Pancreas (tissue), 10 donors: Measurements from ENCODE around the gene NECTIN1. TPM values are rescaled to one million over a fixed set of nuclear protein-coding genes. Genes with fewer than 3 reads are reported as not detected.
"Not testable (repeated sequence)": the region's sequence is repeated elsewhere in the genome, so short reads cannot be mapped to it uniquely, and the experiment has no call there.

Experiments used
- ATAC-seq, 4 donors: fragments of 200-7000 bp; cut with Tn5 transposase; one replicate each; pipeline versions ENCODE4 v1.8.0 to v1.9.1; 2020; ENCODE audit warnings: mild to moderate bottlenecking in 4 of 4, moderate library complexity in 4 of 4
- DNase-seq, 6 donors: peaks; one replicate each; pipeline ENCODE4 v3.0.0-alpha.2; 2020
- FAIRE-seq: peaks from 2 replicates; lab custom pipeline; 2012; peaks lifted over from hg19 to GRCh38; lab: Jason Lieb, UNC
- H3K27ac ChIP-seq, 4 donors: fragments of 200-600 bp; sonication (generic); 1 replicate in 3 of 4; 2 replicates in 1 of 4; pipeline versions ENCODE4 v1.5.0 to v1.8.0; 2020
- H3K27me3 ChIP-seq, 4 donors: fragments of 200-600 bp; one replicate each; pipeline ENCODE4 v1.8.0; 2021
- H3K36me3 ChIP-seq, 3 donors: fragments of 200-600 bp; sonication (generic) in 1 of 3; one replicate each; pipeline versions ENCODE4 v1.5.0 to v1.8.0; 2020 to 2021
- H3K4me1 ChIP-seq, 3 donors: fragments of 200-600 bp; one replicate each; pipeline ENCODE4 v1.8.0; 2021
- H3K4me3 ChIP-seq, 4 donors: fragments of 200-600 bp; sonication (generic) in 2 of 4; one replicate each; pipeline versions ENCODE4 v1.5.0 to v1.8.0; 2020 to 2021
- H3K9me3 ChIP-seq, 4 donors: fragments of 200-600 bp; one replicate each; pipeline ENCODE4 v1.8.0; 2021
- WGBS, 2 donors: extraction: QIAGEN DNeasy Blood & Tissue Kit; methylation state at CpG; one replicate each; pipeline ENCODE4 v1.1.7; 2013; 5-methylcytosine and 5-hydroxymethylcytosine counted together
- intact Hi-C, 3 donors: fragments of 100-400 bp; cut with DNase I; formaldehyde crosslinking; loops; one replicate each; pipeline versions ENCODE4 v1.11.1 to v1.14.2; 2022
- polyA plus RNA-seq, 2 donors: library from polyadenylated mRNA; stranded (reverse); fragments of 200-250 nt; gene quantifications; one replicate each; pipeline ENCODE4 v1.2.3, GENCODE V29; 2013
- total RNA-seq, 6 donors: library from RNA; stranded (reverse); fragmentation: NEBNext Ultra II Directional in 4 of 6; extraction: Animal tissue kit (Norgen Biotek cat#: 25700) in 4 of 6; gene quantifications; one replicate each; pipeline versions ENCODE4 v1.2.1 to v1.2.4, GENCODE V29; 2021 to 2023
- TF ChIP-seq, protein P1 (sequence below), 4 donors: fragments of 200-600 bp; sonication (generic) in 3 of 4; IDR thresholded peaks; one replicate each; pipeline versions ENCODE4 v1.5.0 to v1.8.0; 2021; ENCODE audit warnings: antibody characterized with exemption in 4 of 4
- donor health status: healthy with polysubstance abuse.
- donor health status: DM: no; HTN: no; CAD: no; lungs with moderate emphysema.
- donor health status: DM: no; HTN: no; CAD: no.
- donor health status: control.
- donor health status: control.
- donor health status: Bipolar disorder and iron deficiency.
- donor health status: DM: yes; HTN: yes; CAD: no.
- donor health status: DM: no; HTN: no; CAD: no.
- donor health status: DM: no; HTN: no; CAD: no.
- donor health status: DM: yes; HTN: yes; CAD: no.

Gene NECTIN1
- total and polyA plus RNA-seq, 8 donors: 7.9 to 24.7 (median 19.0) TPM

DNA sequence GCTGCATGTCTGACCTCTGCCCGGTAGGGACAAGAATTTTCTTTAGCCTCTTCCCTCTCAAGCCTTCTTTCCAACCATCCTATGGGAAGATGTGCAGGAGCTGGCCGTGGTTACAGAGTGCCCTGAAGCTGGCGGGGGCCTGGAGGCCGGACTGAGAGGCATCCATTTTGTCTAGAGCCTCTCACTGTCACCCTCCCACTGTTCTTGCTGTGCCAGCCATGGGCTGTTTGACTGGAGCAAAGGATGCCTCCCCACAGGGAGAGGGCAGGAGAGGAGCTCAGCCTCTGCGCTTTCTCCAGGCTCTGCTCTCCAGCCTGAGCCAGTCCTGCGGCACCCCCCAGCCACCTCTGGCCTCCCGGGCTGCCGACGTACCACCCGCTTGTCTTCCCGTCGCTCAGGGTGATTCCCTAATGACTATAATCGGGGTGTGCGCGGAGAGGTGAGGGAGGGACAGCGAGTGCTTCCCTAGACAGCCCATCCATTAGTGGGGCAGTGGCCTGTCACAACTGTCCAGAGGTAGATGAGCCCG is 123.8 kb downstream of the NECTIN1 start:
- TF ChIP-seq, protein P1, sequence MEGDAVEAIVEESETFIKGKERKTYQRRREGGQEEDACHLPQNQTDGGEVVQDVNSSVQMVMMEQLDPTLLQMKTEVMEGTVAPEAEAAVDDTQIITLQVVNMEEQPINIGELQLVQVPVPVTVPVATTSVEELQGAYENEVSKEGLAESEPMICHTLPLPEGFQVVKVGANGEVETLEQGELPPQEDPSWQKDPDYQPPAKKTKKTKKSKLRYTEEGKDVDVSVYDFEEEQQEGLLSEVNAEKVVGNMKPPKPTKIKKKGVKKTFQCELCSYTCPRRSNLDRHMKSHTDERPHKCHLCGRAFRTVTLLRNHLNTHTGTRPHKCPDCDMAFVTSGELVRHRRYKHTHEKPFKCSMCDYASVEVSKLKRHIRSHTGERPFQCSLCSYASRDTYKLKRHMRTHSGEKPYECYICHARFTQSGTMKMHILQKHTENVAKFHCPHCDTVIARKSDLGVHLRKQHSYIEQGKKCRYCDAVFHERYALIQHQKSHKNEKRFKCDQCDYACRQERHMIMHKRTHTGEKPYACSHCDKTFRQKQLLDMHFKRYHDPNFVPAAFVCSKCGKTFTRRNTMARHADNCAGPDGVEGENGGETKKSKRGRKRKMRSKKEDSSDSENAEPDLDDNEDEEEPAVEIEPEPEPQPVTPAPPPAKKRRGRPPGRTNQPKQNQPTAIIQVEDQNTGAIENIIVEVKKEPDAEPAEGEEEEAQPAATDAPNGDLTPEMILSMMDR (IDR thresholded peaks at IDR 0.05): no peak
- ATAC-seq: no peak
- Histone ChIP-seq H3K4me3 (no peak overlapping the region), H3K9me3 (no peaks in the 10 kb centered on the region), H3K4me1 (no peaks in the 10 kb centered on the region), H3K27ac (no peak overlapping the region), H3K27me3 (no peaks in the 10 kb centered on the region), H3K36me3 (no peaks in the 10 kb centered on the region)
- intact Hi-C loops: no loop called here
- WGBS, 2 donors: 77 to 86% methylated on average over 17 of the region's 17 CpGs
- FAIRE-seq: no peak
- no peak for DNase-seq

DNA sequence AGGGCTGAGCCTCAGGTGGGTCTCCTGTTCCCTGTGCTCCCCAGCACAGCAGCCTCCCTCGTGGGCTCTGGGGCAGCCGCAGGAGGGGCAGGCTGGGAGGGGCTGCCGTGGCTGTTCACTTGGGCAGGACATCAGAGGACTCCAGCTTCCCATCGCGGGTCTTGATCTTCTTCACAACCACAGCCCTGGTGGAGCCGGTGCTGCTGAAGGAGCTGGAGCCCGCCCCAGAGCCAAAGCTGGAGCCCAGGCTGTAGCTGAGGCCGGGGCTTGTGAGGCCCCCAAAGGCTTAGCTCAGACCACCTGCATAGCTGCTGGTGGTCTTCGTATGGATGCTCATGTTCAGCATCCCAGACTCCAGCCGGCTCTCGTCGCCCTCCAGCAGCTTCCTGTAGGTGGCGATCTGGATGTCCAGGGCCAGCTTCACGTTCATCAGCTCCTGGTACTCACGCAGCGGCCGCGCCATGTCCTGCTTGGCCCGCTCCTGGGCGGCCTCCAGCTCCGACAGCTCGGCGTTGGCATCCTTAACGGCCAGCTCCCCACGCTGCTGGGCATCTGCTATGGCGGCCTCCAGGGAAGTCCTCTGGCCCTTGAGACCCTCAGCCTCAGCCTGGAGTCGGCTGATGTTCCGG is 126.1 kb downstream of the NECTIN1 start:
- FAIRE-seq (no peak), ATAC-seq (no peak), DNase-seq (no peak)
- Histone ChIP-seq H3K9me3 (no peaks in the 10 kb centered on the region), H3K27me3 (no peaks in the 10 kb centered on the region), H3K36me3 (no peaks in the 10 kb centered on the region), H3K4me3 (no peak overlapping the region), H3K27ac (no peak overlapping the region), H3K4me1 (no peaks in the 10 kb centered on the region)
- 70 to 74% methylated on average over 28 of the region's 28 CpGs for WGBS, 2 donors
- intact Hi-C loops: no loop called here
- TF ChIP-seq, protein P1 (IDR thresholded peaks at IDR 0.05): no peak

DNA sequence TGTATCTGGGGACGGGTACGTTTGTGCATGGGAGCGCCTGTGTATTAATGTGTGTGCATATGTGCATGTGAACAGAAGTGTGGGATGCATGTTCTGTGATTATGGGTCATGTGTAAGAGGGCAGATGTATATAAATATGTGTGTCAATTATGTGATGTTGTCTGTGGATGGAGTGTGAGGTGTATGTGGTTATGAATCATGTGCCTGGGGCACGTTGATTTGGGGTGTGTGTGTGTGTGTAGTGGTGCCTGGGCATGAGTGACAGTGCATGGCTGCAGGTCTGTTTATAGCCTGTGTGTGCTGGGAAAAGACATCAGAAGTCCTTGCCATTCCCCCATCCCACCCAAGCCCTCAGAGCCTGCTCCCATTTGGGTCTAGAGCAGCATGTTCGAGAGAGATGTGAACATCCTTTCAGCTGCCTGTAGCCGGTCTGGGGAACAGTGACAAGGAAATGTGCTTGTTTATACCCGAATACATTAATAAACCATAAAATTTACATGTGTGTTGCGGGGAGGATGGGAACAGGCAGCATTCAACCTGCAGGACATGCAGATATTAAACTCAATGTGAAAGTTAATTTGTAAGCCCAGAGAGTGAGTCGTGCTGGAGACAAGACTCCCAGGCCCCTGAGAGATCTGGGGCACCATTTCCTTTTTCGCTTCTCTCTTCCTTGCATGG is 129.0 kb downstream of the NECTIN1 start:
- Histone ChIP-seq H3K27me3 (no peaks in the 10 kb centered on the region), H3K9me3 (no peaks in the 10 kb centered on the region), H3K27ac (no peak overlapping the region), H3K4me3 (no peak overlapping the region), H3K4me1 (no peaks in the 10 kb centered on the region), H3K36me3 (no peaks in the 10 kb centered on the region)
- FAIRE-seq (no peak), ATAC-seq (no peak), DNase-seq (no peak)
- TF ChIP-seq, protein P1 (IDR thresholded peaks at IDR 0.05): no peak
- 70 to 74% methylated on average over 10 of the region's 10 CpGs for WGBS, 2 donors
- intact Hi-C loops: no loop called here

DNA sequence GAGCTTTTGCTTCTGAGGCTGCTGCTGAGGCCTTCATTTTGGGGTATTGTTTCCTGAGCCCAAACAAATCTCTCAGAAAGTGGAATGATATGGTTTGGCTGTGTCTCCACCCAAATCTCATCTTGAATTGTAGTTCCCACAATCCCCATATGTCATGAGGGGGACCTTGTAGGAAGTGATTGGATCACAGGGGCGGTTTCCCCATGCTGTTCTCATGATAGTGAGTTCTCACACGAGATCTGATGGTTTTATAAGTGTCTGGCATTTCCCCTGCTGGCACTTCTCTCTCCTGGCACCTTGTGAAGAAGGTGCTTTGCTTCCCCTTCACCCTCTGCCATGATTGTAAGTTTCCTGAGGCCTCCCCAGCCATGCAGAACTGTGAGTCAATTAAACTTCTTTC is 133.1 kb downstream of the NECTIN1 start:
- H3K9me3 ChIP-seq, H3K4me1 ChIP-seq, DNase-seq, H3K27ac ChIP-seq, H3K36me3 ChIP-seq, H3K27me3 ChIP-seq, FAIRE-seq, intact Hi-C loops, ATAC-seq, H3K4me3 ChIP-seq: not testable (repeated sequence)
- WGBS, 2 donors: 60 to 79% methylated on average over 2 of the region's 2 CpGs

DNA sequence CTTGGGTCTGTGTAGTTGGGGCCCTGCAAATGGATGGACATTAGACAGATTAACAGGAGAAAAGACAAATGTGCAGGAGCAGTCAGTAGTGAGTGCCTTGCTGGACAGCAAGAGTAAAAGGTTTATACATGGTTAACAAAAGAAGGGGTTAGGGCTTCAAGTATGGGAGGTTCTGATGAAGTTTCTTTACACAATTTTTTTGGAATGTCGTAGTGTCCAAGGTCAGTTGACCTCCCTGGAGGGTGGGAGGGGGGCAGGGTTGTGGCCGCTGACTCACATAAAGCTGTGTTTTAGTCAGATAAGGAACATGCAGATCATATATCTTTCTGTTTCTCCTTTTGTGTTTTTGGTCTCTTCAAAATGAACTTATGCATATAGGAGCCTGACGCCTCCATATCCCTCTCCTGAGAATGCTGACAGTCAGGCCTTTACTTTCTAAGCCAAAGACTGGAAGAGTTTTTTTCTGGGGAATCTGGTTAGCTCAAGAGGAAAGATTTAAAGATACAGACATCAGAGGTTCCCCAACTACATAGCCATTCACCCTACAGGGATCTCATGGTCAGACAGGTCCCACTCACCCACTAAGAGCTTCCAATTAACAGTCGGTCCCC is 134.3 kb downstream of the NECTIN1 start:
- DNase-seq (no peak), FAIRE-seq (no peak), ATAC-seq (peak in 3 of 4 donors; percentile 33 to 48 (median 38))
- H3K27ac ChIP-seq: no peak overlapping the region
- intact Hi-C loops: no loop called here
- 58 to 62% methylated on average over 4 of the region's 4 CpGs for WGBS, 2 donors
- no peaks in the 10 kb centered on the region for H3K27me3 ChIP-seq
- no peaks in the 10 kb centered on the region for H3K4me1 ChIP-seq
- H3K9me3 ChIP-seq: no peaks in the 10 kb centered on the region
- no peak overlapping the region for H3K4me3 ChIP-seq
- TF ChIP-seq, protein P1 (IDR thresholded peaks at IDR 0.05): no peak
- H3K36me3 ChIP-seq: no peaks in the 10 kb centered on the region
